ENCODE measurements around the gene ZNF423. TPM values are rescaled to one million over a fixed set of nuclear protein-coding genes. Genes with fewer than 3 reads are reported as not detected.

Gene ZNF423
- total RNA-seq, 1 experiment from 2014 or later, result 0.49 TPM

- H3K4me1 ChIP-seq (ENCODE audit: control insufficient read depth, insufficient read depth, low read length), result no peaks in the 10 kb centered on the region
- H3K27ac ChIP-seq (ENCODE audit: low read length), result no peak overlapping the region
- ChIA-PET POLR2A (no interaction called here), CTCF (no interaction called here)
- no peaks in the 10 kb centered on the region for H3K27me3 ChIP-seq (ENCODE audit: control insufficient read depth, insufficient read depth, low read length)
- in situ Hi-C loops (cut with HindIII; ENCODE audit: low pct_unique_long_range_greater_than_20kb, low sequenced_read_pairs), result no loop called here
- ATAC-seq (no peak), DNase-seq (ENCODE audit: low read depth, low spot score) (no peak)
- intact Hi-C loops (cut with micrococcal nuclease; ENCODE audit: unreplicated experiment), result no loop called here
- no peak overlapping the region for H3K4me3 ChIP-seq (ENCODE audit: low read depth in 2 of 2, low read length in 2 of 2)
- H3K36me3 ChIP-seq (ENCODE audit: control insufficient read depth, insufficient read depth, low read length), result no peaks in the 10 kb centered on the region
- no TSS peak for BruUV-seq (replicated peaks)
- no peaks in the 10 kb centered on the region for H3K9me3 ChIP-seq (ENCODE audit: control insufficient read depth, insufficient read depth, low read depth, low read length)
- no peak for TF ChIP-seq SIN3A (IDR thresholded peaks at IDR 0.05; ENCODE audit: borderline replicate concordance, insufficient read depth, low read depth, low read length)
Measured at GRCh38 chr16:49816875-49817274, 39.0 kb downstream of the ZNF423 start.

GRCh38 chr16:49811644-49812334 lies 44.1 kb downstream of the ZNF423 start:
- DNase-seq (ENCODE audit: low read depth, low spot score) (no peak), ATAC-seq (no peak)
- no TSS peak for BruUV-seq (replicated peaks)
- Histone ChIP-seq H3K4me1 (ENCODE audit: control insufficient read depth, insufficient read depth, low read length) (no peaks in the 10 kb centered on the region), H3K27ac (ENCODE audit: low read length) (no peak overlapping the region), H3K36me3 (ENCODE audit: control insufficient read depth, insufficient read depth, low read length) (no peaks in the 10 kb centered on the region), H3K9me3 (ENCODE audit: control insufficient read depth, insufficient read depth, low read depth, low read length) (no peaks in the 10 kb centered on the region), H3K27me3 (ENCODE audit: control insufficient read depth, insufficient read depth, low read length) (no peaks in the 10 kb centered on the region), H3K4me3 (ENCODE audit: low read depth in 2 of 2, low read length in 2 of 2) (no peak overlapping the region)
- POLR2A ChIA-PET, result no interaction called here
- CTCF ChIA-PET, result no interaction called here
- TF ChIP-seq POLR2AphosphoS5 (IDR thresholded peaks at IDR 0.05; ENCODE audit: low read depth, low read length), result no peak
- TF ChIP-seq REST (IDR thresholded peaks at IDR 0.05; ENCODE audit: insufficient read depth in 1 of 2, low read depth in 2 of 2, low read length in 1 of 2), result no peak
- no peak for TF ChIP-seq CTCF (IDR thresholded peaks at IDR 0.05)
- TF ChIP-seq SIN3A (IDR thresholded peaks at IDR 0.05; ENCODE audit: borderline replicate concordance, insufficient read depth, low read depth, low read length), result no peak
- no peak for TF ChIP-seq TCF7L2 (IDR thresholded peaks at IDR 0.05; ENCODE audit: low read depth, low read length)
- in situ Hi-C loops (cut with HindIII; ENCODE audit: low pct_unique_long_range_greater_than_20kb, low sequenced_read_pairs) (no loop called here), intact Hi-C loops (cut with micrococcal nuclease; ENCODE audit: unreplicated experiment) (no loop called here)

GRCh38 chr16:49810831-49811230 lies 45.1 kb downstream of the ZNF423 start:
- no peaks in the 10 kb centered on the region for H3K27me3 ChIP-seq (ENCODE audit: control insufficient read depth, insufficient read depth, low read length)
- ATAC-seq, result no peak
- in situ Hi-C loops (cut with HindIII; ENCODE audit: low pct_unique_long_range_greater_than_20kb, low sequenced_read_pairs), result no loop called here
- no peak overlapping the region for H3K27ac ChIP-seq (ENCODE audit: low read length)
- H3K36me3 ChIP-seq (ENCODE audit: control insufficient read depth, insufficient read depth, low read length), result no peaks in the 10 kb centered on the region
- ChIA-PET POLR2A (no interaction called here), CTCF (no interaction called here)
- TF ChIP-seq SIN3A (IDR thresholded peaks at IDR 0.05; ENCODE audit: borderline replicate concordance, insufficient read depth, low read depth, low read length) (no peak), POLR2AphosphoS5 (IDR thresholded peaks at IDR 0.05; ENCODE audit: low read depth, low read length) (no peak), TCF7L2 (IDR thresholded peaks at IDR 0.05; ENCODE audit: low read depth, low read length) (no peak)
- no peak overlapping the region for H3K4me3 ChIP-seq (ENCODE audit: low read depth in 2 of 2, low read length in 2 of 2)
- H3K4me1 ChIP-seq (ENCODE audit: control insufficient read depth, insufficient read depth, low read length), result no peaks in the 10 kb centered on the region
- no peak for DNase-seq (ENCODE audit: low read depth, low spot score)
- intact Hi-C loops (cut with micrococcal nuclease; ENCODE audit: unreplicated experiment), result no loop called here
- H3K9me3 ChIP-seq (ENCODE audit: control insufficient read depth, insufficient read depth, low read depth, low read length), result no peaks in the 10 kb centered on the region
- BruUV-seq (replicated peaks), result no TSS peak
